GM12864 (cell line): ENCODE measurements around the gene ETV4.

Source experiments
- DNase-seq: peaks from one replicate; pipeline ENCODE4 v3.0.0-alpha.2; 2011; ENCODE audit warnings: low read depth
- H3K4me3 ChIP-seq: 2 replicates; pipeline ENCODE4 v1.5.1; 2011; ENCODE audit warnings: mild to moderate bottlenecking, low read depth, low read length, control low read depth
- CTCF ChIP-seq: IDR thresholded peaks from 2 replicates; pipeline ENCODE4 v1.5.1; 2011; ENCODE audit warnings: low read depth, mild to moderate bottlenecking, moderate library complexity, low read length, control low read depth, inconsistent platforms; ENCODE audit errors: missing control alignments

Gene ETV4

GRCh38 chr17:43533699-43534098 lies 12.4 kb downstream of the ETV4 start:
- no peak for TF ChIP-seq CTCF
- DNase-seq: no peak
- H3K4me3 ChIP-seq: no peak overlapping the region

- DNase-seq: no peak
- no peak overlapping the region for H3K4me3 ChIP-seq
- no peak for TF ChIP-seq CTCF
These were observed 13.6 kb downstream of the ETV4 start for GRCh38 chr17:43532581-43532980.

- no peak for TF ChIP-seq CTCF
- H3K4me3 ChIP-seq: no peak overlapping the region
- DNase-seq: no peak
These were observed 14.2 kb downstream of the ETV4 start for GRCh38 chr17:43531955-43532354.

- H3K4me3 ChIP-seq: no peak overlapping the region
- DNase-seq: no peak
- TF ChIP-seq CTCF: no peak
These were observed 15.1 kb downstream of the ETV4 start for GRCh38 chr17:43531082-43531378.

GRCh38 chr17:43530288-43531081 lies 15.7 kb downstream of the ETV4 start:
- DNase-seq: no peak
- no peak for TF ChIP-seq CTCF
- H3K4me3 ChIP-seq: no peak overlapping the region

- no peak for TF ChIP-seq CTCF
These were observed 16.2 kb downstream of the ETV4 start for GRCh38 chr17:43529947-43530287.

GRCh38 chr17:43528988-43529814 lies 16.9 kb downstream of the ETV4 start:
- H3K4me3 ChIP-seq: no peak overlapping the region
- no peak for TF ChIP-seq CTCF

More at GRCh38 chr17:43529947-43530287, 16.2 kb downstream of the ETV4 start:
- no peak overlapping the region for H3K4me3 ChIP-seq
- DNase-seq: no peak

More at GRCh38 chr17:43528988-43529814, 16.9 kb downstream of the ETV4 start:
- DNase-seq: no peak
